Measurements from ENCODE around the gene CHD9NB. TPM values are rescaled to one million over a fixed set of nuclear protein-coding genes. Genes with fewer than 3 reads are reported as not detected.

CHD9NB gene
- total and polyA plus RNA-seq, 2 experiments from 2014 or later = 0.81 to 2.3 TPM

- Histone ChIP-seq H3K4me1 (ENCODE audit: insufficient read depth) (no peaks in the 10 kb centered on the region), H3K9me2 (replicated peaks; ENCODE audit: insufficient read depth) (no peaks in the 10 kb centered on the region), H3K9me3 (ENCODE audit: low read depth) (no peaks in the 10 kb centered on the region), H3K79me2 (no peaks in the 10 kb centered on the region), H3K27ac (no peak overlapping the region), H3K4me2 (no peak overlapping the region), H4K20me1 (ENCODE audit: insufficient read depth, poor library complexity, severe bottlenecking) (no peaks in the 10 kb centered on the region), H3K27me3 (no peaks in the 10 kb centered on the region), H3K36me3 (replicated peaks; ENCODE audit: insufficient read depth, low read depth) (no peaks in the 10 kb centered on the region), H3K4me3 (no peak overlapping the region), H2AFZ (no peak overlapping the region)
- peak; percentile 74 for DNase-seq (ENCODE audit: low spot score)
- no peak for TF ChIP-seq EZH2phosphoT487 (IDR thresholded peaks at IDR 0.05; ENCODE audit: low read depth, severe bottlenecking, unreplicated experiment)
- TF ChIP-seq EZH2 (IDR thresholded peaks at IDR 0.05; ENCODE audit: borderline replicate concordance) = no peak
- TF ChIP-seq, protein P1, sequence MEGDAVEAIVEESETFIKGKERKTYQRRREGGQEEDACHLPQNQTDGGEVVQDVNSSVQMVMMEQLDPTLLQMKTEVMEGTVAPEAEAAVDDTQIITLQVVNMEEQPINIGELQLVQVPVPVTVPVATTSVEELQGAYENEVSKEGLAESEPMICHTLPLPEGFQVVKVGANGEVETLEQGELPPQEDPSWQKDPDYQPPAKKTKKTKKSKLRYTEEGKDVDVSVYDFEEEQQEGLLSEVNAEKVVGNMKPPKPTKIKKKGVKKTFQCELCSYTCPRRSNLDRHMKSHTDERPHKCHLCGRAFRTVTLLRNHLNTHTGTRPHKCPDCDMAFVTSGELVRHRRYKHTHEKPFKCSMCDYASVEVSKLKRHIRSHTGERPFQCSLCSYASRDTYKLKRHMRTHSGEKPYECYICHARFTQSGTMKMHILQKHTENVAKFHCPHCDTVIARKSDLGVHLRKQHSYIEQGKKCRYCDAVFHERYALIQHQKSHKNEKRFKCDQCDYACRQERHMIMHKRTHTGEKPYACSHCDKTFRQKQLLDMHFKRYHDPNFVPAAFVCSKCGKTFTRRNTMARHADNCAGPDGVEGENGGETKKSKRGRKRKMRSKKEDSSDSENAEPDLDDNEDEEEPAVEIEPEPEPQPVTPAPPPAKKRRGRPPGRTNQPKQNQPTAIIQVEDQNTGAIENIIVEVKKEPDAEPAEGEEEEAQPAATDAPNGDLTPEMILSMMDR (IDR thresholded peaks at IDR 0.05; ENCODE audit: poor library complexity) = peak; percentile 80
- 4% methylated on average over 5 of the region's 5 CpGs for WGBS (ENCODE audit: low lambda C conversion rate, missing lambda C conversion rate)
Measured at GRCh38 chr16:53022374-53022773, 30.3 kb downstream of the CHD9NB start.

DNA sequence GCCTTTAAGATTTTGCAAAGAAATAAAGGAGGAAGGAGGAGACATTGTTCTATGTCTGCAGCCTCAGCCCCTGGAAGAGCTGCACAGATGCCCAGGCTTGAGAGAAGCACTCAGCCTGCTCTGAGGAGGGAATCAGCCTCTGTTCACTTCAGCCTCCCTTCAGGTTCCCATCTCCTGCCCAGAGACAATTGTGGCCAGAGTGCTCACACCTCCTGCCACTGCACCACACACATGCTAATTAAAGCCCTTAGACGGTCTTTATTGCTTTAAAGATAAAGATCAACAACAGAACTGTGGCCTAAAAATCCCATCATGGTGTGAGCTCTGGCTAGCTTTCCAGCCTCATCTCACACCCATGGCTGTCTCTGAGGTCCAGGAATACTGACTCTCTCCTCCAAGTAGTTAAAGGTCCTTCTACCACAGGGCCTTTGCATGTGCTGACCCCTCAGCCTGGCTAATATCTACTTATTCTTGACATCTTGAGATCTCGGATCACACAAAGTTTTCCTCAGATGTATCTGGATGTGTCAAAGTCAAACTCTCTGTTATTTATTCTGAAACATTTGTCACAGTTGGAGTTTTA lies 33.8 kb downstream of the CHD9NB start:
- H3K9me2 ChIP-seq (replicated peaks; ENCODE audit: insufficient read depth) = no peaks in the 10 kb centered on the region
- no peak for DNase-seq (ENCODE audit: low spot score)
- WGBS (ENCODE audit: low lambda C conversion rate, missing lambda C conversion rate) = 70% methylated on average over 2 of the region's 2 CpGs
- TF ChIP-seq EZH2phosphoT487 (IDR thresholded peaks at IDR 0.05; ENCODE audit: low read depth, severe bottlenecking, unreplicated experiment) (no peak), EZH2 (IDR thresholded peaks at IDR 0.05; ENCODE audit: borderline replicate concordance) (no peak)
- TF ChIP-seq, protein P1 (IDR thresholded peaks at IDR 0.05; ENCODE audit: poor library complexity) = no peak
- no peaks in the 10 kb centered on the region for H3K36me3 ChIP-seq (replicated peaks; ENCODE audit: insufficient read depth, low read depth)
- H3K9me3 ChIP-seq (ENCODE audit: low read depth) = no peaks in the 10 kb centered on the region
- no peaks in the 10 kb centered on the region for H3K79me2 ChIP-seq
- no peak overlapping the region for H2AFZ ChIP-seq
- peaks cover 4% of the 10 kb centered on the region for H3K27me3 ChIP-seq
- no peak overlapping the region for H3K4me2 ChIP-seq
- H3K27ac ChIP-seq = no peak overlapping the region
- H3K4me1 ChIP-seq (ENCODE audit: insufficient read depth) = no peaks in the 10 kb centered on the region
- no peaks in the 10 kb centered on the region for H4K20me1 ChIP-seq (ENCODE audit: insufficient read depth, poor library complexity, severe bottlenecking)
- H3K4me3 ChIP-seq = no peak overlapping the region

- no peak for DNase-seq (ENCODE audit: low spot score)
- WGBS (ENCODE audit: low lambda C conversion rate, missing lambda C conversion rate) = 49% methylated on average over 4 of the region's 4 CpGs
Measured at GRCh38 chr16:53014287-53014686, 38.4 kb downstream of the CHD9NB start.

More at GRCh38 chr16:53014287-53014686, 38.4 kb downstream of the CHD9NB start:
- Histone ChIP-seq H3K4me1 (ENCODE audit: insufficient read depth) (no peaks in the 10 kb centered on the region), H2AFZ (no peak overlapping the region), H3K27me3 (peaks cover 4% of the 10 kb centered on the region), H3K9me3 (ENCODE audit: low read depth) (no peaks in the 10 kb centered on the region), H3K4me2 (no peak overlapping the region), H4K20me1 (ENCODE audit: insufficient read depth, poor library complexity, severe bottlenecking) (no peaks in the 10 kb centered on the region), H3K9me2 (replicated peaks; ENCODE audit: insufficient read depth) (no peaks in the 10 kb centered on the region), H3K27ac (no peak overlapping the region), H3K4me3 (no peak overlapping the region), H3K36me3 (replicated peaks; ENCODE audit: insufficient read depth, low read depth) (no peaks in the 10 kb centered on the region), H3K79me2 (no peaks in the 10 kb centered on the region)
- TF ChIP-seq EZH2phosphoT487 (IDR thresholded peaks at IDR 0.05; ENCODE audit: low read depth, severe bottlenecking, unreplicated experiment) = no peak
- TF ChIP-seq EZH2 (IDR thresholded peaks at IDR 0.05; ENCODE audit: borderline replicate concordance) = no peak
- TF ChIP-seq, protein P1 (IDR thresholded peaks at IDR 0.05; ENCODE audit: poor library complexity) = no peak
